IgD-negative memory B cell (primary cell): ENCODE data around the gene CAPN8. TPM values are rescaled to one million over a fixed set of nuclear protein-coding genes. Genes with fewer than 3 reads are reported as not detected.

Experiments
- H3K27ac Mint-ChIP-seq, 3 donors: one replicate each; pipeline ENCODE4 v1.8.0; 2020 to 2022; ENCODE audit warnings: mild to moderate bottlenecking in 3 of 3, mixed read lengths in 3 of 3, moderate library complexity in 1 of 3
- H3K27me3 Mint-ChIP-seq: one replicate; pipeline ENCODE4 v1.8.0; 2021; ENCODE audit warnings: mixed read lengths
- H3K36me3 Mint-ChIP-seq: one replicate; pipeline ENCODE4 v1.8.0; 2020; ENCODE audit warnings: mild to moderate bottlenecking, mixed read lengths
- H3K4me1 Mint-ChIP-seq, 3 donors: one replicate each; pipeline ENCODE4 v1.8.0; 2020 to 2022; ENCODE audit warnings: mixed read lengths in 3 of 3, mild to moderate bottlenecking in 1 of 3
- H3K4me3 Mint-ChIP-seq, 4 donors: one replicate each; pipeline ENCODE4 v1.8.0; 2020 to 2022; ENCODE audit warnings: mild to moderate bottlenecking in 4 of 4, mixed read lengths in 4 of 4, moderate library complexity in 3 of 4
- H3K9me3 Mint-ChIP-seq, 3 donors: one replicate each; pipeline ENCODE4 v1.8.0; 2020 to 2021; ENCODE audit warnings: mixed read lengths in 3 of 3, mild to moderate bottlenecking in 1 of 3
- polyA plus RNA-seq: library from polyadenylated mRNA; unstranded; fragments of 300-500 nt; fragmentation: Illumina TruSeq; gene quantifications from one replicate; pipeline ENCODE4 v1.2.3, GENCODE V29; 2021

The CAPN8 gene
- polyA plus RNA-seq, 1 donor from 2014 or later: not detected

- Mint-ChIP-seq H3K27ac (no peak overlapping the region), H3K4me3 (peak overlapping the region in 1 of 4 donors; percentile 62)
Measured at GRCh38 chr1:223707256-223708000, 41.9 kb upstream of the CAPN8 start.

GRCh38 chr1:223706077-223706973 lies 40.8 kb upstream of the CAPN8 start:
- peaks cover 2% of the 10 kb centered on the region for H3K27me3 Mint-ChIP-seq
- no peak overlapping the region for H3K27ac Mint-ChIP-seq
- H3K36me3 Mint-ChIP-seq: no peaks in the 10 kb centered on the region
- H3K9me3 Mint-ChIP-seq: no peaks in the 10 kb centered on the region
- H3K4me1 Mint-ChIP-seq: peaks cover 6 to 16% (median 14%) of the 10 kb centered on the region in 3 donors
- H3K4me3 Mint-ChIP-seq: peak overlapping the region in 1 of 4 donors; percentile 26

More at GRCh38 chr1:223707256-223708000, 41.9 kb upstream of the CAPN8 start:
- Mint-ChIP-seq H3K27me3 (peaks cover 2% of the 10 kb centered on the region), H3K9me3 (no peaks in the 10 kb centered on the region), H3K36me3 (no peaks in the 10 kb centered on the region), H3K4me1 (peaks cover 7 to 21% (median 17%) of the 10 kb centered on the region in 3 donors)

GRCh38 chr1:223704921-223705878 lies 39.7 kb upstream of the CAPN8 start:
- Mint-ChIP-seq H3K36me3 (no peaks in the 10 kb centered on the region), H3K4me1 (peaks cover 0 to 7% (median 6%) of the 10 kb centered on the region in 3 donors), H3K9me3 (no peaks in the 10 kb centered on the region), H3K27ac (peak overlapping the region in 2 of 3 donors; percentile 41 to 81), H3K4me3 (no peak overlapping the region), H3K27me3 (peaks cover 2% of the 10 kb centered on the region)

GRCh38 chr1:223703668-223704013 lies 38.1 kb upstream of the CAPN8 start:
- no peak overlapping the region for H3K4me3 Mint-ChIP-seq
- no peaks in the 10 kb centered on the region for H3K36me3 Mint-ChIP-seq
- H3K27me3 Mint-ChIP-seq: peaks cover 5% of the 10 kb centered on the region
- H3K4me1 Mint-ChIP-seq: peaks cover 0 to 8% (median 6%) of the 10 kb centered on the region in 3 donors
- peak overlapping the region in 1 of 3 donors; percentile 64 for H3K27ac Mint-ChIP-seq
- no peaks in the 10 kb centered on the region for H3K9me3 Mint-ChIP-seq

- H3K4me1 Mint-ChIP-seq: peaks cover 5 to 13% (median 10%) of the 10 kb centered on the region in 3 donors
- H3K27me3 Mint-ChIP-seq: peaks cover 5% of the 10 kb centered on the region
- H3K36me3 Mint-ChIP-seq: no peaks in the 10 kb centered on the region
- no peak overlapping the region for H3K4me3 Mint-ChIP-seq
- peak overlapping the region in 1 of 3 donors; percentile 64 for H3K27ac Mint-ChIP-seq
- H3K9me3 Mint-ChIP-seq: no peaks in the 10 kb centered on the region
Measured at GRCh38 chr1:223702735-223703667, 37.5 kb upstream of the CAPN8 start.

- Mint-ChIP-seq H3K4me3 (no peak overlapping the region), H3K9me3 (no peaks in the 10 kb centered on the region), H3K27ac (peak overlapping the region in 1 of 3 donors; percentile 59), H3K4me1 (peaks cover 7 to 14% (median 10%) of the 10 kb centered on the region in 3 donors), H3K27me3 (peaks cover 5% of the 10 kb centered on the region), H3K36me3 (no peaks in the 10 kb centered on the region)
Measured at GRCh38 chr1:223700942-223701637, 35.6 kb upstream of the CAPN8 start.

GRCh38 chr1:223700388-223700918 lies 35.0 kb upstream of the CAPN8 start:
- no peak overlapping the region for H3K4me3 Mint-ChIP-seq
- no peak overlapping the region for H3K27ac Mint-ChIP-seq
- H3K36me3 Mint-ChIP-seq: no peaks in the 10 kb centered on the region
- no peaks in the 10 kb centered on the region for H3K9me3 Mint-ChIP-seq
- peaks cover 5% of the 10 kb centered on the region for H3K27me3 Mint-ChIP-seq
- H3K4me1 Mint-ChIP-seq: peaks cover 7 to 13% (median 10%) of the 10 kb centered on the region in 3 donors

GRCh38 chr1:223695941-223696340 lies 30.4 kb upstream of the CAPN8 start:
- H3K9me3 Mint-ChIP-seq: no peaks in the 10 kb centered on the region
- H3K36me3 Mint-ChIP-seq: no peaks in the 10 kb centered on the region
- H3K27ac Mint-ChIP-seq: peak overlapping the region in 1 of 3 donors; percentile 76
- H3K4me3 Mint-ChIP-seq: no peak overlapping the region
- peaks cover 3% of the 10 kb centered on the region for H3K27me3 Mint-ChIP-seq
- peaks cover 6 to 8% (median 7%) of the 10 kb centered on the region in 3 donors for H3K4me1 Mint-ChIP-seq

GRCh38 chr1:223695014-223695548 lies 29.6 kb upstream of the CAPN8 start:
- Mint-ChIP-seq H3K27me3 (peaks cover 3% of the 10 kb centered on the region), H3K9me3 (no peaks in the 10 kb centered on the region), H3K36me3 (no peaks in the 10 kb centered on the region), H3K4me3 (no peak overlapping the region), H3K27ac (no peak overlapping the region), H3K4me1 (peaks cover 6 to 8% (median 7%) of the 10 kb centered on the region in 3 donors)

- no peaks in the 10 kb centered on the region for H3K36me3 Mint-ChIP-seq
- H3K4me1 Mint-ChIP-seq: peaks cover 0 to 2% (median 0%) of the 10 kb centered on the region in 3 donors
- peaks cover 0 to 3% (median 0%) of the 10 kb centered on the region in 3 donors for H3K9me3 Mint-ChIP-seq
- peaks cover 6% of the 10 kb centered on the region for H3K27me3 Mint-ChIP-seq
- H3K4me3 Mint-ChIP-seq: no peak overlapping the region
- no peak overlapping the region for H3K27ac Mint-ChIP-seq
Measured at GRCh38 chr1:223691121-223691520, 25.6 kb upstream of the CAPN8 start.

- Mint-ChIP-seq H3K4me3 (no peak overlapping the region), H3K27ac (no peak overlapping the region), H3K27me3 (peaks cover 15% of the 10 kb centered on the region), H3K36me3 (no peaks in the 10 kb centered on the region), H3K4me1 (peaks cover 0 to 2% (median 2%) of the 10 kb centered on the region in 3 donors), H3K9me3 (peaks cover 0 to 3% (median 0%) of the 10 kb centered on the region in 3 donors)
Measured at GRCh38 chr1:223684488-223684792, 18.9 kb upstream of the CAPN8 start.

GRCh38 chr1:223683586-223684487 lies 18.3 kb upstream of the CAPN8 start:
- peaks cover 14% of the 10 kb centered on the region for H3K27me3 Mint-ChIP-seq
- no peak overlapping the region for H3K4me3 Mint-ChIP-seq
- peaks cover 0 to 3% (median 0%) of the 10 kb centered on the region in 3 donors for H3K9me3 Mint-ChIP-seq
- H3K27ac Mint-ChIP-seq: no peak overlapping the region
- peaks cover under 1% of the 10 kb centered on the region for H3K36me3 Mint-ChIP-seq
- H3K4me1 Mint-ChIP-seq: peaks cover 0 to 2% (median 2%) of the 10 kb centered on the region in 3 donors
